ENCODE measurements around the gene MEMO1. TPM values are rescaled to one million over a fixed set of nuclear protein-coding genes. Genes with fewer than 3 reads are reported as not detected.

Gene MEMO1
- total and polyA plus RNA-seq, 11 donors = 20.1 to 94.8 (median 53.0) TPM

- TF ChIP-seq CTCF (IDR thresholded peaks at IDR 0.05) = no peak
- TF ChIP-seq POLR2A (IDR thresholded peaks at IDR 0.05) = no peak
- H3K4me3 ChIP-seq = no peak overlapping the region
- 55 to 59% (median 56%) methylated on average over 6 of the region's 6 CpGs for WGBS, 4 donors
- H3K27ac ChIP-seq = peak overlapping the region in 2 of 12 donors; percentile 21 to 56
- H3K9me3 ChIP-seq = peaks cover 0 to 7% (median 0%) of the 10 kb centered on the region in 12 donors
- H3K27me3 ChIP-seq = no peaks in the 10 kb centered on the region
- DNase-seq = no peak
- intact Hi-C loops (cut with DNase I) = no loop called here
- H3K4me1 ChIP-seq = peaks cover 0 to 33% (median 10%) of the 10 kb centered on the region in 12 donors
- H3K36me3 ChIP-seq = no peaks in the 10 kb centered on the region
- peak; percentile 58 to 89 (median 78) for ATAC-seq
Measured at GRCh38 chr2:31980674-31981356, 30.0 kb downstream of the MEMO1 start.

- Histone ChIP-seq H3K4me3 (no peak overlapping the region), H3K36me3 (no peaks in the 10 kb centered on the region), H3K4me1 (peaks cover 0 to 33% (median 10%) of the 10 kb centered on the region in 12 donors), H3K27me3 (no peaks in the 10 kb centered on the region), H3K27ac (no peak overlapping the region), H3K9me3 (peaks cover 0 to under 1% (median 0%) of the 10 kb centered on the region in 12 donors)
- no peak for TF ChIP-seq CTCF (IDR thresholded peaks at IDR 0.05)
- TF ChIP-seq POLR2A (IDR thresholded peaks at IDR 0.05) = no peak
- no peak for DNase-seq
- ATAC-seq = no peak
- WGBS, 4 donors = 85 to 92% (median 87%) methylated on average over 3 of the region's 3 CpGs
- intact Hi-C loops (cut with DNase I) = no loop called here
Measured at GRCh38 chr2:31979956-31980355, 30.9 kb downstream of the MEMO1 start.

GRCh38 chr2:31979018-31979417 lies 31.8 kb downstream of the MEMO1 start:
- no peaks in the 10 kb centered on the region for H3K36me3 ChIP-seq
- H3K27me3 ChIP-seq = no peaks in the 10 kb centered on the region
- no peak overlapping the region for H3K27ac ChIP-seq
- TF ChIP-seq CTCF (IDR thresholded peaks at IDR 0.05) (no peak), POLR2A (IDR thresholded peaks at IDR 0.05) (no peak)
- intact Hi-C loops (cut with DNase I) = no loop called here
- peaks cover 0 to 33% (median 10%) of the 10 kb centered on the region in 12 donors for H3K4me1 ChIP-seq
- ATAC-seq = no peak
- WGBS, 4 donors = 67 to 77% (median 71%) methylated on average over 3 of the region's 3 CpGs
- no peak overlapping the region for H3K4me3 ChIP-seq
- DNase-seq = no peak
- H3K9me3 ChIP-seq = no peaks in the 10 kb centered on the region

- 95 to 99% (median 98%) methylated on average over 6 of the region's 6 CpGs for WGBS, 4 donors
- Histone ChIP-seq H3K4me1 (peaks cover 0 to 33% (median 10%) of the 10 kb centered on the region in 12 donors), H3K36me3 (no peaks in the 10 kb centered on the region), H3K9me3 (no peaks in the 10 kb centered on the region), H3K4me3 (no peak overlapping the region), H3K27ac (no peak overlapping the region), H3K27me3 (no peaks in the 10 kb centered on the region)
- intact Hi-C loops (cut with DNase I) = no loop called here
- no peak for ATAC-seq
- TF ChIP-seq CTCF (IDR thresholded peaks at IDR 0.05) (no peak), POLR2A (IDR thresholded peaks at IDR 0.05) (no peak)
- no peak for DNase-seq
Measured at GRCh38 chr2:31978436-31978835, 32.4 kb downstream of the MEMO1 start.
